HG03045 (cell line): ENCODE measurements around the gene CRYBB1.

ENCODE experiments used
- ATAC-seq: cut with Tn5 transposase; IDR thresholded peaks from one replicate; pipeline ENCODE4 v1.9.1; 2021; ENCODE audit warnings: mild to moderate bottlenecking, moderate library complexity; ENCODE audit not compliant: unreplicated experiment

CRYBB1 gene

DNA sequence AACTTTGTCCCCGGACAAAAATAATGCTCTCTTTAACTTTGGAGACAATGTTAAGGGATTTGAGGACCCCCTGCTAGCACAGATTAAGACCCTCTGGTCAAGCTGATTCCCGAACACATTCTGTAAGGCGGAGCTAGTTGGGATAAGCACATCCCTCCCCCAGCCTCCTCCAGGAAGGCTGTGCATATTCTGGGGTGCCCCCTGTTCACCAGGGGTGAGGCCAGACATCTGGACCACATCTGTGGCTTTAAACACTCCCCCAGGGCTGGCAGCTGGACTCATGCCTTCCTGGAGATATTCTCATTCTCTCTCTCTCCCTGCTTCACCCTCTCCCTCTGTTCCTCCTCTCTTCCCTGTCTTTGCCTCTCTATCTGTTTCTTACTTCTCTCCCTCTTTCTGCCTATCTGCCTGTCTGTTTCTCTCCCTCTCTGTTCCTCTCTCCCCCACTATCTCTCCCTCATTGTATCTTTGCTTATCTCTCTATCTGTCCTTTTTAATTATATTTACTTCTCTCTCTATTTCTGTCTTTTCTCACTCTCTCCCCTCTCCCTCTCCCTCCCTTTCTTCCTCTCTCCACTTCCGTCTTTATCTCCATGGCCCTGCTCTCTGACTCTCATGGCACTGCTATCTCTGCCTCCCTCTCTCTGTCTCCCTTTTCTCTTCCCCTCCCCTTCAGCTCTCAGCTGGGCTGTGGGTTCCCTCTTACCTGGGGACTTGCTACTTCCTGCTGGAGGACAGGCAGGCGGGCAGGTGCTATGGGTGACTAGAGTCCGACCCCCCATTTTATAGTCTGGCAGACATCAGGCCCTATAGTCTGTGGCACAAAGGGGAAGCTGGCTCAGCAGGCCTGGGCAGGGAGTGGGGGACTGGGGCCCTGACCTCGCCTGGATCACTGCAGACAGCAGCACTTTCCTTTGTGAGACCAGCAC is at the start of gene CRYBB1:
TSS of gene CRYBB1 (minus strand) at position 757 of the 929 bp plus-strand sequence. CDS start 1,708 bp downstream, outside the sequence.
- no peak for ATAC-seq

DNA sequence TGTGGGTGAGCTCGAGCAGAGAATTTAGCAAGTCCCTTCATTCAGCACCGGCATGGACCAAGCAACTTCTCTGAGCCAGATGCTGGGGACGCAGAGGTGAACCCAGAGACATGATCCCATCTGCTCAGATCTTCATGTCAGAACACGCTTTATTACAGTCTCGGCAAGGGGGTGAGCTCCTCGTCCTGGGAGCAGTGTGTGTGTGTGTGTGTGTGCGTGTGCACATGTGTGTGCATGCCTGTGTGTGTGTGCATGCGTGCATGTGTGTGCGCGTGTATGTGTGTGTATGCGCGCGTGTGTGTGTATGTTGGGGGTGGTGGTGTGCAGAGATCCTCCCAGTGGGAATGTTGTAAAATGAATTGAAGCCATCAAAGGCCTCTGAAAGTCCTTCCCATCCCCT is 49.3 kb upstream of the CRYBB1 start:
- ATAC-seq = no peak

GRCh38 chr22:26665813-26666231 is 48.0 kb upstream of the CRYBB1 start:
- peak; percentile 7 for ATAC-seq

DNA sequence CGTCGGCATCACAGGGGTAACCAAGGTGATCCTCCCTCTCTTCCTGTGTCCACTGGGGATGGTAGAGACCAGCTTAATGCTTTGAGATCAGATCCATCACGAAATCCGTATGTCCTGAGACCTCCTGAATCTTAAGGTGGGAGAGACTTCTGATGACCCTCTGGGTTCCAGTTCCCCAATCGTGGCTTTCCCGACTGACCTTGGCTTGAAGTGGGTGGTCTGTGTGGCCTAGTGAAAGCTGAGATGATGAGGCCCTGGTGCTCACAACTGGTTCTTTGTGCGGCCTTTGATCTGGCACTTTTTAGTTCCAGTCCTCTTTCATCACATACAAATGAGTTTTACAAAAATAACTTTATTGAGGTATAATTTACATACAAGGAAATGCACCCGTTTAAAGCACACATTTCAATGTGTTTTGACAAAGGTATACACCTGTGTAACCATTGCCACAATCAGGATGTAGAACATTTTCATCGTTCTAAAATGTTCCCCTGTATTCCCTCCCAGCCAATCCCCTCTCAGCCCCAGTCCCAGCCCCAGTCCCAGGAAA is 45.6 kb upstream of the CRYBB1 start:
- no peak for ATAC-seq

GRCh38 chr22:26662160-26662559 is 44.3 kb upstream of the CRYBB1 start:
- ATAC-seq = no peak

GRCh38 chr22:26660961-26661578 is 43.2 kb upstream of the CRYBB1 start:
- ATAC-seq = no peak

DNA sequence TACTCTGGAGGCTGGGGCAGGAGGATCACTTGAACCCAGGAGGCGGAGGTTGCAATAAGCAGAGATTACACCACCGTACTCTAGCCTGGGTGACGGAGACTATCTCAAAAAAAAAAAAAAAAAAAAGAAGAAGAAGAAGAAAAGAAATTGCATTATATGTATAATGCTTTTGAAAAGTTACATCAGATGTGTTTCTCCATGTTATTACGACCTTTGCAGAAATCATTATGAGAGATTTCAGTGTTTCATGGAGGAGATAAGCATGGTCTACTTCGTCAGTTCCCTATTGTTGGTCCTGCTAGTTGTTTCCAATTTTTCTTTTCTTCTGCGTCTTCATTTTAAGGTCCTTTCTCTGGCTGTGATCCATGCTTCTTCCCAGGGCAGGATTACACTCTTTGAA is 42.5 kb upstream of the CRYBB1 start:
- no peak for ATAC-seq

DNA sequence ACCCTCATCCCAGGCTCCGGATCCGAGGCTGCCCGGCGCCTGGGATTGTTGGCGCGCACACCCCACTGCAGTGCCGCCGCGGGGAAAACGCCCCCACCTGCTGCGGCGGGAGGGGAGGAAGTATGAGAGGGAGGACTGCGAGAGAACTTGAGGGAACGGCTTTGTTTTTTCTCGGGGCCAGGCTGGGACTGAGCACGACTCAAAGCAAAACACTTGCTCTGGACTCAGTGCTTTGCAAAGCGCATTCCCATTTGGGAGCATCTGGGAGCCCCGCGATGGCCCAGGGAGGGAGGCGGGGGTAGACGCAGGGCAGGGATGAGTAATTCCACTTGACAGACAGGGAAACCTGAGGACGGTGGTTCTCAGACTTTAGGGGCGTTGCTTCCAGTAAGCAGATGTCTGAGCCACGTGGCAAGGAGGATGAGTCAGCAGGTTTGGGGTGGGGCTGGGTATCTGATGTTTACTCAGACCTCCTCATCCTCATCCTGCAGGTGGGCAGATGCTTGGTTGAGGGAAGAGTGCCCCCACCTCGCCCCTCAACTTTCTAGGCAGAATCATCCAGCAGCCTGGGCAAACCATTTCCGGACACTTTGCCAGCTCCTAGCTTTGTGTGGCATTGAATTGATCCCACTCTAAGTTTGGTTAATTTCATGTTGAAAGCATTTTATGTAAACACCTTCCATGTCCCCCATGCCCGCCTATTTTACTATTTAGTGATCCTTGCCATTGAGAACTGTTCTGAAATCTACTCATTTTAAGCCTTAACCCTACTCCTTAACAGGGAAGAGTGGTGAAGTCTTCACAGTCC is 41.0 kb upstream of the CRYBB1 start:
- ATAC-seq = peak; percentile 50

DNA sequence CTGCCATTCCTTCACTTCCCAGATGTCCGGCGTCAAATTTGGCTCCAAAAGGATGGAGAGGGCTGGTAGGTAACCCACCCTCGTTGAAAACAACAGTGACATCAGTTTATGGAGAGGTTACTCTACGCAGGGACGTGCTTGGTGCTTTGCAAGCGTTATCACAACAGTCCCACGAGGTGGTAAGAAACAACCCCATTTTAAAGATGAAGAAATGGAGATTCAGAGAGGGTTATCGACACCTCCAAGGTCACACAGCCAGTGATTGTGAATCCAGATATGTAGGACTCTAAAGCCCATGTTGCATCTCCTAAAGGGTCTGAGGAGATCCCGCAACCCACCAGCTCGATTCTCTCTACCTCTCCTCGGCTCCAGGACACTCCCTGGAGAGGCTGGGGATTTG is 40.3 kb upstream of the CRYBB1 start:
- no peak for ATAC-seq

DNA sequence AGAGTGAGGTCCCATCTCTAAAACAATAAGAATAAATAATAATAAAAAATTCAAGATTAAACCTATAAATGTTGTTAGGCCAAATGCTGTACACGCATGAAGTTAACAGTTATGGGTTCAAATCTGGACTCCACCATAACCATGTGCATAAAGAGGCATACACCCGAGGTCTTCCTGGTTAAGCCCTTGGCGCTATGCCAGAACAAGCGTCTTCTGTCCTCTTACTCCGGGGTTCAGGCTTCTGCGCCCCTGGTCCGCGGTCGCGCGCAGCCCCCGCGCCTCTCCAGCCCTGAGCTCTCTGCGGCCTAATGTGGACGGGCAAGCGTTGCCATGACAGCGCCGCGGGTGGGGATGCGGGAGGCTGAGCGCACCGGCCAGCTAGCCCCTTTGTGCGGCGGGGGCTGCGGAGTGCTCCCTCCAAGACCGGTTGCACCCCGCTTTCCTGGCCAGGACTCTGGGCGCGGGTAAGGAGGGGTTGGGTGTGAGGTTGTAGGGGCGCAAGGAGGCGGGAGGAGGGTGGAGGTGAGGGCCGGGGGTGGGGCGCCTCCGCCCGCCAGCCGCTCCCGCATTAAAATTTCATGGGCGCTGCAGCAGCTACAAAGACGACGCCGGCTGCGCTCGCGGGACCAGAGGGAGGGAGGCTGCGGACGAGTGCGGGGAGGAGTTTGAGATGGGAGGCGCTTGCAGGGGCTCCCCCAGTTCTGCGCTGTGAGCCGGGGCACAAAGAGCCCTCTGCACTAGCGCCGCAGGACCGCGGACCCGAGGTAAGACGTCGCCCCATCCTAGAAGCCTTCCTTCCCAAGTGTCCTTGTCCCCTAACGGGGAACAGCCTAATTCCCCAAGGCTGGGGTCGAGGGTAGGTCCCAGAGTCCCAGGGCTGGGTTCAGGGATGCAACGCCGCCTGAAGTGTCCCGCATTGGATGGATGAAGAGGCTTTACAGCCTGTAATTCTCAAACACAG is 39.3 kb upstream of the CRYBB1 start, which contains the start of gene MIAT:
TSS of gene MIAT (plus strand) at position 698 of the 961 bp plus-strand sequence.
- no peak for ATAC-seq

- ATAC-seq = no peak
These were observed 34.0 kb upstream of the CRYBB1 start for GRCh38 chr22:26651815-26652214.

GRCh38 chr22:26650722-26651421 is 33.0 kb upstream of the CRYBB1 start:
- no peak for ATAC-seq

DNA sequence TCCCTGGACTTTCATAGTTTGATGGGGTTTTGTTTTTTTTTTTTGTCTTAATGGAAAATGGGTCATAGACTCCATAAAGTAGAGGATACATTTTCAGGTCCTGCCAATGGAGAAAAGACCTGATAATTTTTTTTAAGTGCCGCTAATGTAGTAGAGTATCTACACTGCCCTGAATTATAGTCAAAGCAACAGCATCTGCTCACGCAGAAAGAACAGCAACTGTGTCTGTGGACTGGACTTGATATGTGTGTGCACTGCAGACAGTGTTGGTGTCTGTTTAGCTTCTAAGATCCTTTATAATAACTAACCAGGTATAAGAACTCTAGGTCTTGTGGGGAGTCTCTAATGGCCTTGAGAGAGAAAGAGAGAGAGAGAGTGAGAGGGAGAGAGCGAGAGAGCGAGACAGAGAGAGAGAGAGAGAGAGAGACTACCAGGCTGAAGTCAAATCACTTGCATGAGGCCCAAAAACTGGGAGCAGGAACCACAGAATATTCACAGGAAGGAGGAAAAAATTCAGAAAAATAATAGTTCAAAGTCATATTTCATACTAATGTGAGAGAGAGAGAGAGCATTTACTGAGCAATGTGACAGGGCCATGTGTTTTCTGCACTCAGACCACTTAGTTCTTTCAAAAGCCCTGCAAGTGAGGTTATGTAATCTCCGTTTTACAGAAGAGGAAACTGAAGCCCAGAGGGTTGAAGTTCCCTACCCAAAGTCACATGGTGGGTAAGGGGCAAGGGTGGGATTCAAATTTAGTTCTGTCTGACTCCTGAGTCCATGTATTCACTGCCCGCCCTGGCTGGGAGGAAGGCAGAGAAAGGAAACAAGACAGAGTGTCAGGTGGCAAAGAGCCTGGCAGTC is 30.9 kb upstream of the CRYBB1 start:
- no peak for ATAC-seq

DNA sequence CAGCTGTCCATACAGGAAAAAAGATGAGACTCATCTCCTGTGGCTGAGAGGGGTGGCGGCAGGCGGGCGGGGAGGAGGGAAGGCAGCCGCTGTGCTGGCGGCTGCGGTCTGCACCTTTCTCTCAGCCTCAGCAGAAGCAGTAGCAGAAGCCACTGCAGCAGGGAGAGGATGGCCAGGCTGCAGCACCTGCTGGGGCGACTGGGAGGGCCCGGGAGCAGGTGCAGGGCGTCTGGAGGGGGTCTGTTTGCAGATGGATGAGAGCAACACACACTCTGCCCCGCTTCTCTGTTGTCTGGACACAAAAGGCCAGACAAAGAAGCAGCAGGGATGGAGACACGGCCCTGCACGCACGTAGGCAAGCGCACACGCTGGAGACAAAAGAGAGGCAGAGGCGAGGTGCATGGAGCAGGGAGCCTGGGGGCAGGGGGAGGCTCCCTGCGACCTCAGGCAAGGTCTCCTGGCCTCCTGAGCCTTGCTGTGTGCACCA is 30.2 kb upstream of the CRYBB1 start:
- no peak for ATAC-seq

DNA sequence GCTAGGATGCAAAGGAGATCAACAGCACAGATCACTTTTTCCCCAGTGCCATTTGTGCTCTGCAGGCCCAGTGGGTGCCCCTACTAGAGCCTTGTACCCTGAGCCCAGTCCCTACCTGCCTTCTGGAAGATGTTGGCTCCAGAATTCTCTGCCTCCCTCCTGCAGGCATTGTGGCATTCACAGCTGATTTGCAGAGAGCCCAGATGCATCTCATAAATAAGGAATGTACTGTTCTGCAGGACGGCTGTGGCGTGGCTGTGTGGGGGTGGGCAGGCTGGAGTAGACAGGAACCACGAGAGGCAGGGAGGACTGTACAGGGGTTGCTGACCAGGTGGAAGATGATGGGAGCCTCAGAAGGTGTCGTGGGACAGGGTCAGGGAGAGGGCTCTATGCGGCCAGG is 28.3 kb upstream of the CRYBB1 start:
- no peak for ATAC-seq

DNA sequence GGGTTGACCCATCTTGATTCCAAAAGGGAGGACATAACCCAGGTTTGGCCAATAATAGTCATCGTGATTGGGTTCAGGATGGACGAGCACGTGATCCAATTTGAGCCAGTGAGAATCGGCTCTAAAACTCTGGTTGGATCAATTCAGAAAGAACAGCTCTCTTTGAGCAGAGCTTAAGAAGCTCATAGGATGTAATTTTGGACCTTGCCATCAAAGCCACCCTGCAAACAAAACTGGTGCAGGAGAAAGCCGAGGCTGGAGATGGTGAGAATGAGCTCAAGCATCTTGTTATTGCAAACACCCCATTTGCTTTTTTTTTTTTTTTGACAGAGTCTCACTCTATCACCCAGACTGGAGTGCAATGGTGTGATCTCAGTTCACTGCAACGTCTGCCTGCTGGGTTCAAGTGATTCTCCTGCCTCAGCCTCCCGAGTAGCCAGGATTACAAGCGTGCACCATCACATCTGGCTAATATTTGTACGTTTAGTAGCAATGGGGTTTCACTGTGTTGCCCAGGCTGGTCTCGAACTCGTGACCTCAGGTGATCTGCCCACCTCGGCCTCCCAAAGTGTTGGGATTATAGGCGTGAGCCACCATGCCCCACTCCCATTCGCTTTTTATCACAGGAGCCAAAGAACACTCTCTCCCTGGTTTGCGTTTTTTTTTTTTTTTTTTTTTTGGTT is 25.7 kb upstream of the CRYBB1 start:
- no peak for ATAC-seq
